Measurements from ENCODE around the gene NXPH3. TPM values are rescaled to one million over a fixed set of nuclear protein-coding genes. Genes with fewer than 3 reads are reported as not detected.

Gene NXPH3
- total RNA-seq, 6 experiments from 2014 or later = 0.09 to 0.43 (median 0.21) TPM; not detected in 1

GRCh38 chr17:49577650-49577934 lies 1.9 kb downstream of the NXPH3 start:
- intact Hi-C loops (cut with DNase I) = loop anchor here (10.0 kb wide), 2 partner anchors 197 to 207 kb away; partner anchors contain the start of gene KAT7 (in 1 of the 2)
- 65% methylated on average over 2 of the region's 3 CpGs for WGBS (ENCODE audit: insufficient coverage, low coverage, low lambda C conversion rate, missing lambda C conversion rate)
- Histone ChIP-seq H3K36me3 (no peaks in the 10 kb centered on the region), H3K9me3 (no peaks in the 10 kb centered on the region), H3K27me3 (peaks cover 0 to 9% of the 10 kb centered on the region in 2 donors), H3K4me3 (no peak overlapping the region), H3K27ac (no peak overlapping the region), H3K4me1 (peaks cover 0 to 8% (median 0%) of the 10 kb centered on the region in 4 donors)
- ATAC-seq = no peak
- DNase-seq = no peak
- TF ChIP-seq CTCF (IDR thresholded peaks at IDR 0.05) = no peak
- TF ChIP-seq POLR2A (IDR thresholded peaks at IDR 0.05) = no peak

- ATAC-seq = no peak
Measured at GRCh38 chr17:49577963-49578362, 2.3 kb downstream of the NXPH3 start.

GRCh38 chr17:49578414-49578813 lies 2.7 kb downstream of the NXPH3 start:
- TF ChIP-seq CTCF (IDR thresholded peaks at IDR 0.05) (no peak), POLR2A (IDR thresholded peaks at IDR 0.05) (no peak)
- peaks cover 0 to 9% of the 10 kb centered on the region in 2 donors for H3K27me3 ChIP-seq
- DNase-seq (no peak), ATAC-seq (no peak)
- no peak overlapping the region for H3K4me3 ChIP-seq
- intact Hi-C loops (cut with DNase I) = loop anchor here (10.0 kb wide), 2 partner anchors 196 to 206 kb away; partner anchors contain the start of gene KAT7 (in 1 of the 2)
- no peaks in the 10 kb centered on the region for H3K9me3 ChIP-seq
- no peak overlapping the region for H3K27ac ChIP-seq
- no peaks in the 10 kb centered on the region for H3K36me3 ChIP-seq
- WGBS (ENCODE audit: insufficient coverage, low coverage, low lambda C conversion rate, missing lambda C conversion rate) = no CpG with 5 or more reads among the region's 13 CpGs
- H3K4me1 ChIP-seq = peaks cover 0 to 8% (median 0%) of the 10 kb centered on the region in 4 donors

More at GRCh38 chr17:49577963-49578362, 2.3 kb downstream of the NXPH3 start:
- TF ChIP-seq POLR2A (IDR thresholded peaks at IDR 0.05) = no peak
- TF ChIP-seq CTCF (IDR thresholded peaks at IDR 0.05) = no peak
- Histone ChIP-seq H3K27ac (no peak overlapping the region), H3K4me1 (peaks cover 0 to 8% (median 0%) of the 10 kb centered on the region in 4 donors), H3K27me3 (peaks cover 0 to 9% of the 10 kb centered on the region in 2 donors), H3K9me3 (no peaks in the 10 kb centered on the region), H3K36me3 (no peaks in the 10 kb centered on the region), H3K4me3 (no peak overlapping the region)
- DNase-seq = no peak
- 53% methylated on average over 3 of the region's 4 CpGs for WGBS (ENCODE audit: insufficient coverage, low coverage, low lambda C conversion rate, missing lambda C conversion rate)
- intact Hi-C loops (cut with DNase I) = loop anchor here (10.0 kb wide), 2 partner anchors 197 to 207 kb away; partner anchors contain the start of gene KAT7 (in 1 of the 2)

- no peaks in the 10 kb centered on the region for H3K36me3 ChIP-seq
- no peak for DNase-seq
- no peak for TF ChIP-seq POLR2A (IDR thresholded peaks at IDR 0.05)
- H3K4me3 ChIP-seq = no peak overlapping the region
- WGBS (ENCODE audit: insufficient coverage, low coverage, low lambda C conversion rate, missing lambda C conversion rate) = 68% methylated on average over 4 of the region's 17 CpGs
- intact Hi-C loops (cut with DNase I) = loop anchor here (10.0 kb wide), 2 partner anchors 196 to 206 kb away; partner anchors contain the start of gene KAT7 (in 1 of the 2)
- H3K9me3 ChIP-seq = no peaks in the 10 kb centered on the region
- no peak for ATAC-seq
- peaks cover 0 to 8% (median 0%) of the 10 kb centered on the region in 4 donors for H3K4me1 ChIP-seq
- H3K27ac ChIP-seq = no peak overlapping the region
- H3K27me3 ChIP-seq = peaks cover 0 to 9% of the 10 kb centered on the region in 2 donors
Measured at GRCh38 chr17:49578952-49579500, 3.4 kb downstream of the NXPH3 start.

- Histone ChIP-seq H3K4me1 (peaks cover 0 to 8% (median 0%) of the 10 kb centered on the region in 4 donors), H3K27me3 (peaks cover 0 to 9% of the 10 kb centered on the region in 2 donors), H3K36me3 (no peaks in the 10 kb centered on the region), H3K4me3 (no peak overlapping the region), H3K9me3 (no peaks in the 10 kb centered on the region), H3K27ac (no peak overlapping the region)
- 80% methylated on average over 2 of the region's 5 CpGs for WGBS (ENCODE audit: insufficient coverage, low coverage, low lambda C conversion rate, missing lambda C conversion rate)
- DNase-seq (no peak), ATAC-seq (no peak)
- TF ChIP-seq POLR2A (IDR thresholded peaks at IDR 0.05) (no peak), CTCF (IDR thresholded peaks at IDR 0.05) (no peak)
- intact Hi-C loops (cut with DNase I) = loop anchor here (10.0 kb wide), 2 partner anchors 195 to 205 kb away; partner anchors contain the start of gene KAT7 (in 1 of the 2)
Measured at GRCh38 chr17:49579522-49579921, 3.9 kb downstream of the NXPH3 start.
